DND-41 (cell line): ENCODE results near the gene PRKCE.

Source experiments
- EZH2 ChIP-seq: IDR thresholded peaks from 3 replicates; pipeline ENCODE4 v1.6.1; 2012; ENCODE audit warnings: borderline replicate concordance, low read depth, mild to moderate bottlenecking, moderate library complexity, low read length, inconsistent platforms; ENCODE audit not compliant: severe bottlenecking
- TF ChIP-seq, protein P1 (sequence below): IDR thresholded peaks from 2 replicates; pipeline ENCODE4 v1.5.1; 2012; ENCODE audit warnings: borderline replicate concordance, low read length, moderate library complexity, mild to moderate bottlenecking; ENCODE audit not compliant: poor library complexity, severe bottlenecking; ENCODE audit errors: extremely low read depth

DNA sequence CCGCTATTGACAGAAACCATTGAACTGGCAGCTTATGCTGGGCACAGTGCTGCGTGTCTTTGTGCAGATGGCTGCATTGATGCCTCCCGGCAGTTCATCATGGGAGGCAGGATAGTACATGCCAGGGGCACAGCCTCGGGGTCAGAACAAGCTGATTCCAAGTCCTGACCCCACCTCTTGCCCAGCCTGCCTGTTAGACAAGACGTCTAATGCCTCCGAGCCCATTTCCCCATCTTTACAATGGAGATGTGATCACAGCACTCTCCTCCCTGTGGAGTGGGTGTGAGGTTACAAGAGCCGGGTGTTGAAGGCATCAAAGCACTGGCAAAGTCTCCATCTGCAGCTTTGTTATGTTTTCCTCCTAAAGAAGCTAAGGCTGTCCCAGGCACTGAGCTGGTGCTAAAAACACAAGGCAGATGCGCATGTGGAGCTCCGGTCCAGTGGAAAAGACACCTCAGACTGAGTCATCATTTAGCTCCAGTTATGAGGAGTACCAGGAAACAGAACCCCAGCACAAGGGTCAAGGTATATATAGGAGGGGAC is 520.0 kb downstream of the PRKCE start:
- TF ChIP-seq, protein P1, sequence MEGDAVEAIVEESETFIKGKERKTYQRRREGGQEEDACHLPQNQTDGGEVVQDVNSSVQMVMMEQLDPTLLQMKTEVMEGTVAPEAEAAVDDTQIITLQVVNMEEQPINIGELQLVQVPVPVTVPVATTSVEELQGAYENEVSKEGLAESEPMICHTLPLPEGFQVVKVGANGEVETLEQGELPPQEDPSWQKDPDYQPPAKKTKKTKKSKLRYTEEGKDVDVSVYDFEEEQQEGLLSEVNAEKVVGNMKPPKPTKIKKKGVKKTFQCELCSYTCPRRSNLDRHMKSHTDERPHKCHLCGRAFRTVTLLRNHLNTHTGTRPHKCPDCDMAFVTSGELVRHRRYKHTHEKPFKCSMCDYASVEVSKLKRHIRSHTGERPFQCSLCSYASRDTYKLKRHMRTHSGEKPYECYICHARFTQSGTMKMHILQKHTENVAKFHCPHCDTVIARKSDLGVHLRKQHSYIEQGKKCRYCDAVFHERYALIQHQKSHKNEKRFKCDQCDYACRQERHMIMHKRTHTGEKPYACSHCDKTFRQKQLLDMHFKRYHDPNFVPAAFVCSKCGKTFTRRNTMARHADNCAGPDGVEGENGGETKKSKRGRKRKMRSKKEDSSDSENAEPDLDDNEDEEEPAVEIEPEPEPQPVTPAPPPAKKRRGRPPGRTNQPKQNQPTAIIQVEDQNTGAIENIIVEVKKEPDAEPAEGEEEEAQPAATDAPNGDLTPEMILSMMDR = no peak
- no peak for TF ChIP-seq EZH2
